Peyer's patch (tissue), 4 donors: ENCODE results near the gene GPR158.

Experiments used
- POLR2A ChIP-seq, 2 donors: fragments of 450-650 bp; IDR thresholded peaks; one replicate each; pipeline ENCODE4 v1.5.1; 2017; ENCODE audit warnings: antibody characterized with exemption in 2 of 2, mild to moderate bottlenecking in 2 of 2, moderate library complexity in 2 of 2
- TF ChIP-seq, protein P1 (sequence below), 6 experiments: fragments of 450-650 bp in 4 of 6; fragments of 200-600 bp in 2 of 6; sonication (generic) in 1 of 6; IDR thresholded peaks; one replicate each; pipeline ENCODE4 v1.5.1; 2017 to 2019; ENCODE audit warnings: antibody characterized with exemption in 6 of 6, mild to moderate bottlenecking in 3 of 6, moderate library complexity in 1 of 6

DNA sequence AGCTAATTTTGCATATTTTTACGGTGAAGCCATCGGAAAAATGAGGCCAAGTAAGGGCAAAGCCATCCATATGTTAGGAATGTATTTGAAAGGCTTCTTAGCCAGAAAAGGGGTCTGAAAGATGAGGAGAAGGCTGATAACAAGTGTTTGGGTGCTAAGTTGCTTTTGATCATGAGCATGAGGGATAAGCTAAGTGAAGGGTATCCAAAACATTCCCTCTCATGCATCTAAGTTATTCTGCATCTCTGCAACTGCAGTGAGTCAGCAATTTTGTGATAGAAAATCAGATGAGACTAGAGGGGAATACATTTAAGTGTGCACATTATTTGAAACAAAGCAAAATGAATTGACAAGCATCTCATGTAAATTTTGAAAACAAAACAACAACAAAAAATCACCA is 282.8 kb downstream of the GPR158 start:
- TF ChIP-seq POLR2A (IDR thresholded peaks at IDR 0.05), result no peak
- TF ChIP-seq, protein P1, sequence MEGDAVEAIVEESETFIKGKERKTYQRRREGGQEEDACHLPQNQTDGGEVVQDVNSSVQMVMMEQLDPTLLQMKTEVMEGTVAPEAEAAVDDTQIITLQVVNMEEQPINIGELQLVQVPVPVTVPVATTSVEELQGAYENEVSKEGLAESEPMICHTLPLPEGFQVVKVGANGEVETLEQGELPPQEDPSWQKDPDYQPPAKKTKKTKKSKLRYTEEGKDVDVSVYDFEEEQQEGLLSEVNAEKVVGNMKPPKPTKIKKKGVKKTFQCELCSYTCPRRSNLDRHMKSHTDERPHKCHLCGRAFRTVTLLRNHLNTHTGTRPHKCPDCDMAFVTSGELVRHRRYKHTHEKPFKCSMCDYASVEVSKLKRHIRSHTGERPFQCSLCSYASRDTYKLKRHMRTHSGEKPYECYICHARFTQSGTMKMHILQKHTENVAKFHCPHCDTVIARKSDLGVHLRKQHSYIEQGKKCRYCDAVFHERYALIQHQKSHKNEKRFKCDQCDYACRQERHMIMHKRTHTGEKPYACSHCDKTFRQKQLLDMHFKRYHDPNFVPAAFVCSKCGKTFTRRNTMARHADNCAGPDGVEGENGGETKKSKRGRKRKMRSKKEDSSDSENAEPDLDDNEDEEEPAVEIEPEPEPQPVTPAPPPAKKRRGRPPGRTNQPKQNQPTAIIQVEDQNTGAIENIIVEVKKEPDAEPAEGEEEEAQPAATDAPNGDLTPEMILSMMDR (IDR thresholded peaks at IDR 0.05), result no peak
